Panc1 (cell line): ENCODE measurements around the gene SLC6A8. TPM values are rescaled to one million over a fixed set of nuclear protein-coding genes. Genes with fewer than 3 reads are reported as not detected.

Experiments
- ATAC-seq: fragments of 200-7000 bp; cut with Tn5 transposase; 2 replicates; pipeline ENCODE4 v1.9.1; 2020; ENCODE audit warnings: mild to moderate bottlenecking, moderate library complexity
- BruUV-seq: library from RNA; stranded (reverse); fragments of 400-500 nt; replicated peaks from 2 replicates; lab custom pipeline; 2021; lab: Mats Ljungman, UMichigan
- CTCF ChIA-PET: fragments of 300-600 bp; sonication (Branson Sonifier 250); formaldehyde crosslinking; loops from one replicate; lab custom pipeline; 2022; ENCODE audit warnings: antibody characterized with exemption; lab: Charles Lee
- POLR2A ChIA-PET: fragments of 300-600 bp; sonication (Branson Sonifier 250); formaldehyde crosslinking; loops from one replicate; lab custom pipeline; 2022; ENCODE audit warnings: antibody characterized with exemption; lab: Charles Lee
- DNase-seq: peaks from one replicate; pipeline ENCODE4 v3.0.0-alpha.2; 2010; ENCODE audit warnings: low read depth, low spot score
- H3K27ac ChIP-seq: 2 replicates; pipeline ENCODE4 v1.5.1; 2011; ENCODE audit warnings: mild to moderate bottlenecking, low read length, inconsistent platforms
- H3K27me3 ChIP-seq: fragments of 200-500 bp; sonication (Bioruptor generic); 2 replicates; pipeline ENCODE4 v1.6.0; 2014; ENCODE audit warnings: low read length, inconsistent platforms; ENCODE audit not compliant: control insufficient read depth, insufficient read depth
- H3K36me3 ChIP-seq: fragments of 200-500 bp; sonication (Bioruptor generic); 2 replicates; pipeline ENCODE4 v1.5.1; 2014; ENCODE audit warnings: inconsistent platforms, mild to moderate bottlenecking, low read length, moderate library complexity; ENCODE audit not compliant: control insufficient read depth, insufficient read depth
- H3K4me1 ChIP-seq: 2 replicates; pipeline ENCODE4 v1.5.1; 2011; ENCODE audit warnings: inconsistent platforms, mild to moderate bottlenecking, low read length, moderate library complexity; ENCODE audit not compliant: control insufficient read depth, insufficient read depth
- H3K4me3 ChIP-seq, 2 experiments: 2 replicates each; pipeline ENCODE4 v1.5.1; 2011 to 2012; ENCODE audit warnings: low read depth in 2 of 2, low read length in 2 of 2, mild to moderate bottlenecking in 2 of 2, inconsistent platforms in 1 of 2, moderate library complexity in 1 of 2
- H3K9me3 ChIP-seq: fragments of 200-500 bp; sonication (Bioruptor generic); 2 replicates; pipeline ENCODE4 v1.5.1; 2014; ENCODE audit warnings: low read depth, mild to moderate bottlenecking, inconsistent platforms, low read length, moderate library complexity; ENCODE audit not compliant: control insufficient read depth, insufficient read depth
- CTCF ChIP-seq: fragments of 450-650 bp; IDR thresholded peaks from 2 replicates; pipeline ENCODE4 v1.5.1; 2017; ENCODE audit warnings: mild to moderate bottlenecking
- POLR2AphosphoS5 ChIP-seq: IDR thresholded peaks from 2 replicates; pipeline ENCODE4 v1.6.1; 2012; ENCODE audit warnings: mild to moderate bottlenecking, low read depth, low read length, moderate library complexity
- REST ChIP-seq, 2 experiments: IDR thresholded peaks; 2 replicates each; pipeline ENCODE4 v1.6.1; 2011 to 2012; ENCODE audit warnings: low read depth in 2 of 2, control low read depth in 1 of 2, low read length in 1 of 2, mild to moderate bottlenecking in 1 of 2, moderate library complexity in 1 of 2; ENCODE audit not compliant: insufficient read depth in 1 of 2
- SIN3A ChIP-seq: IDR thresholded peaks from 2 replicates; pipeline ENCODE4 v1.6.1; 2012; ENCODE audit warnings: low read depth, mild to moderate bottlenecking, low read length, moderate library complexity, borderline replicate concordance; ENCODE audit not compliant: insufficient read depth
- TCF7L2 ChIP-seq: IDR thresholded peaks from 2 replicates; pipeline ENCODE4 v1.6.1; 2011; ENCODE audit warnings: mild to moderate bottlenecking, low read depth, low read length, inconsistent platforms
- in situ Hi-C: cut with HindIII; loops from 2 replicates; pipeline ENCODE4 v1.10.0; 2016; ENCODE audit warnings: low sequenced_read_pairs, low pct_unique_long_range_greater_than_20kb
- intact Hi-C: fragments of 100-400 bp; cut with micrococcal nuclease; formaldehyde crosslinking; loops from one replicate; pipeline ENCODE4 v1.10.0; 2022; ENCODE audit not compliant: unreplicated experiment
- total RNA-seq: library from RNA; stranded (reverse); gene quantifications from one replicate; pipeline ENCODE4 v1.2.1, GENCODE V29; 2021; ENCODE audit not compliant: unreplicated experiment

The SLC6A8 gene
- total RNA-seq, 1 experiment from 2014 or later: 125 TPM

GRCh38 chrX:153724252-153725038 is 36.7 kb downstream of the SLC6A8 start, which contains the start of the genes ABCD1 and BCAP31:
ABCD1 (plus strand) TSS chrX:153724856; CDS start chrX:153725267, 411 bp downstream.
BCAP31 (minus strand) TSS chrX:153724387; CDS start chrX:153723244, 1,143 bp downstream.
- ChIA-PET CTCF (no interaction called here), POLR2A (no interaction called here)
- H3K36me3 ChIP-seq: peaks cover 16% of the 10 kb centered on the region
- in situ Hi-C loops (no loop called here), intact Hi-C loops (no loop called here)
- no TSS peak for BruUV-seq
- H3K4me3 ChIP-seq: peak within 1 kb of the TSS; percentile 84 to 92
- peak; percentile 73 for ATAC-seq
- no peaks in the 10 kb centered on the region for H3K9me3 ChIP-seq
- TF ChIP-seq POLR2AphosphoS5 (peak; percentile 78), SIN3A (peak; percentile 47; the same call in 1 of the 2 replicates), TCF7L2 (no peak)
- no peaks in the 10 kb centered on the region for H3K27me3 ChIP-seq
- peaks cover 24% of the 10 kb centered on the region for H3K4me1 ChIP-seq
- H3K27ac ChIP-seq: peak within 1 kb of the TSS; percentile 92
- DNase-seq: no peak

- Histone ChIP-seq H3K36me3 (peaks cover 9% of the 10 kb centered on the region), H3K27ac (peak overlapping the region; percentile 92), H3K4me1 (peaks cover 24% of the 10 kb centered on the region), H3K4me3 (peak overlapping the region; percentile 80 to 84), H3K27me3 (no peaks in the 10 kb centered on the region), H3K9me3 (no peaks in the 10 kb centered on the region)
- TSS peak; percentile 74 for BruUV-seq
- intact Hi-C loops: no loop called here
- in situ Hi-C loops: no loop called here
- ATAC-seq (peak; percentile 17), DNase-seq (no peak)
- no peak for TF ChIP-seq TCF7L2
- 0 out of 2 replicates have a peak, but pooled peaks have one; percentile 26 for TF ChIP-seq SIN3A
- POLR2A ChIA-PET: no interaction called here
- CTCF ChIA-PET: no interaction called here
Measured at GRCh38 chrX:153725039-153725831, 37.5 kb downstream of the SLC6A8 start.

- no peaks in the 10 kb centered on the region for H3K9me3 ChIP-seq
- peak overlapping the region; percentile 92 for H3K27ac ChIP-seq
- CTCF ChIA-PET: no interaction called here
- ATAC-seq (no peak), DNase-seq (no peak)
- POLR2A ChIA-PET: no interaction called here
- H3K4me1 ChIP-seq: peaks cover 24% of the 10 kb centered on the region
- intact Hi-C loops: no loop called here
- TF ChIP-seq REST (IDR thresholded peaks at IDR 0.05; ENCODE audit: insufficient read depth in 1 of 2, low read depth in 2 of 2, low read length in 1 of 2) (no peak), POLR2AphosphoS5 (no peak), SIN3A (no peak), CTCF (no peak), TCF7L2 (no peak)
- no TSS peak for BruUV-seq
- H3K4me3 ChIP-seq: peak overlapping the region; percentile 80 to 84
- H3K36me3 ChIP-seq: peaks cover 8% of the 10 kb centered on the region
- no peaks in the 10 kb centered on the region for H3K27me3 ChIP-seq
- in situ Hi-C loops: no loop called here
Measured at GRCh38 chrX:153725832-153726285, 38.1 kb downstream of the SLC6A8 start.
